HepG2 (cell line): ENCODE data around the gene NDUFAF3. TPM values are rescaled to one million over a fixed set of nuclear protein-coding genes. Genes with fewer than 3 reads are reported as not detected.

Experiments used
- BHLHE40 ChIP-seq: IDR thresholded peaks from 2 replicates; pipeline ENCODE4 v1.6.1; 2011; ENCODE audit warnings: low read length, improper control_type of control experiment
- HES4 ChIP-seq: sonication (generic); formaldehyde crosslinking; IDR thresholded peaks from 2 replicates; pipeline ENCODE4 v1.9.0; 2021; ENCODE audit warnings: mild to moderate bottlenecking, missing genetic modification reagents, borderline replicate concordance
- IRF2 ChIP-seq: IDR thresholded peaks from 2 replicates; pipeline ENCODE4 v1.6.1; 2018; ENCODE audit warnings: missing genetic modification reagents, missing compliant biosample characterization
- MIER3 ChIP-seq: IDR thresholded peaks from 2 replicates; pipeline ENCODE4 v1.6.1; 2016; ENCODE audit warnings: missing compliant biosample characterization, borderline replicate concordance
- PPARG ChIP-seq: conservative IDR thresholded peaks from 2 replicates; pipeline ENCODE4 v1.6.1; 2016; ENCODE audit warnings: missing biosample characterization, missing genetic modification reagents
- RFX1 ChIP-seq: fragments of 450-650 bp; IDR thresholded peaks from 2 replicates; pipeline ENCODE4 v1.6.1; 2017
- RFX3 ChIP-seq: IDR thresholded peaks from 2 replicates; pipeline ENCODE4 v1.6.1; 2016; ENCODE audit warnings: missing biosample characterization, missing genetic modification reagents
- SNRNP70 ChIP-seq: fragments of 200-400 bp; formaldehyde crosslinking; IDR thresholded peaks from 2 replicates; pipeline ENCODE4 v1.6.1; 2017; ENCODE audit warnings: mild to moderate bottlenecking, low read depth, low read length, moderate library complexity
- ZBTB42 ChIP-seq: sonication (generic); formaldehyde crosslinking; IDR thresholded peaks from 2 replicates; pipeline ENCODE4 v1.5.0; 2020; ENCODE audit warnings: mild to moderate bottlenecking, missing genetic modification reagents
- ZFP36 ChIP-seq: fragments of 150-350 bp; IDR thresholded peaks from 2 replicates; pipeline ENCODE4 v1.6.1; 2018; ENCODE audit warnings: borderline replicate concordance, low read length, low read depth; ENCODE audit not compliant: partially characterized antibody
- ZNF207 ChIP-seq: fragments of 450-650 bp; IDR thresholded peaks from 2 replicates; pipeline ENCODE4 v1.6.1; 2016; ENCODE audit warnings: antibody characterized with exemption, borderline replicate concordance
- ZNF235 ChIP-seq: sonication (generic); formaldehyde crosslinking; IDR thresholded peaks from 2 replicates; pipeline ENCODE4 v1.8.1; 2023; ENCODE audit warnings: mild to moderate bottlenecking, missing genetic modification reagents, borderline replicate concordance
- ZNF282 ChIP-seq: fragments of 450-650 bp; IDR thresholded peaks from 2 replicates; pipeline ENCODE4 v1.6.1; 2018; ENCODE audit not compliant: partially characterized antibody
- ZNF468 ChIP-seq: sonication (generic); formaldehyde crosslinking; IDR thresholded peaks from 2 replicates; pipeline ENCODE4 v1.8.0; 2022; ENCODE audit warnings: mild to moderate bottlenecking, moderate library complexity, missing genetic modification reagents
- ZNF678 ChIP-seq: sonication (generic); formaldehyde crosslinking; IDR thresholded peaks from 2 replicates; pipeline ENCODE4 v1.4.0; 2020; ENCODE audit warnings: mild to moderate bottlenecking, missing genetic modification reagents
- ZNF879 ChIP-seq: sonication (generic); formaldehyde crosslinking; IDR thresholded peaks from 2 replicates; pipeline ENCODE4 v1.8.1; 2023; ENCODE audit warnings: missing genetic modification reagents
- polyA plus RNA-seq, 8 experiments: library from polyadenylated mRNA; depleted of rRNA in 3 of 8; stranded (reverse) in 7 of 8; unstranded in 1 of 8; fragments of >200 nt; fragmentation: Illumina TruSeq in 4 of 8; extraction: Trizol in 4 of 8; gene quantifications; 2 replicates each; pipeline versions ENCODE4 v1.2.1 to v1.2.3, GENCODE V29; 2011 to 2016; ENCODE audit warnings: low read depth in 4 of 8, missing spikeins in 1 of 8, mixed read lengths in 1 of 8; ENCODE audit not compliant: insufficient read depth in 1 of 8
- total RNA-seq, 5 experiments: library from RNA; depleted of rRNA; stranded (reverse); fragments of >200 nt; fragmentation: Illumina TruSeq; extraction: Trizol; gene quantifications; 2 replicates each; pipeline ENCODE4 v1.2.3, GENCODE V29; 2016; ENCODE audit warnings: low read depth in 1 of 5
- TF ChIP-seq, protein P1 (sequence below): sonication (generic); formaldehyde crosslinking; IDR thresholded peaks from 2 replicates; pipeline ENCODE4 v1.4.0; 2020; ENCODE audit warnings: mild to moderate bottlenecking, missing genetic modification reagents
- TF ChIP-seq, protein P2 (sequence below): sonication (generic); formaldehyde crosslinking; IDR thresholded peaks from 2 replicates; pipeline ENCODE4 v1.9.0; 2021; ENCODE audit warnings: mild to moderate bottlenecking, missing genetic modification reagents
- TF ChIP-seq, protein P3 (sequence below): sonication (generic); formaldehyde crosslinking; IDR thresholded peaks from 2 replicates; pipeline ENCODE4 v1.4.0; 2020; ENCODE audit warnings: mild to moderate bottlenecking, missing genetic modification reagents

Gene NDUFAF3
- total and polyA plus RNA-seq, 2 of the 13 experiments (the other 11 are each of a cell fraction or from before 2014, with no cell fraction given): 39.0 to 50.0 TPM

DNA sequence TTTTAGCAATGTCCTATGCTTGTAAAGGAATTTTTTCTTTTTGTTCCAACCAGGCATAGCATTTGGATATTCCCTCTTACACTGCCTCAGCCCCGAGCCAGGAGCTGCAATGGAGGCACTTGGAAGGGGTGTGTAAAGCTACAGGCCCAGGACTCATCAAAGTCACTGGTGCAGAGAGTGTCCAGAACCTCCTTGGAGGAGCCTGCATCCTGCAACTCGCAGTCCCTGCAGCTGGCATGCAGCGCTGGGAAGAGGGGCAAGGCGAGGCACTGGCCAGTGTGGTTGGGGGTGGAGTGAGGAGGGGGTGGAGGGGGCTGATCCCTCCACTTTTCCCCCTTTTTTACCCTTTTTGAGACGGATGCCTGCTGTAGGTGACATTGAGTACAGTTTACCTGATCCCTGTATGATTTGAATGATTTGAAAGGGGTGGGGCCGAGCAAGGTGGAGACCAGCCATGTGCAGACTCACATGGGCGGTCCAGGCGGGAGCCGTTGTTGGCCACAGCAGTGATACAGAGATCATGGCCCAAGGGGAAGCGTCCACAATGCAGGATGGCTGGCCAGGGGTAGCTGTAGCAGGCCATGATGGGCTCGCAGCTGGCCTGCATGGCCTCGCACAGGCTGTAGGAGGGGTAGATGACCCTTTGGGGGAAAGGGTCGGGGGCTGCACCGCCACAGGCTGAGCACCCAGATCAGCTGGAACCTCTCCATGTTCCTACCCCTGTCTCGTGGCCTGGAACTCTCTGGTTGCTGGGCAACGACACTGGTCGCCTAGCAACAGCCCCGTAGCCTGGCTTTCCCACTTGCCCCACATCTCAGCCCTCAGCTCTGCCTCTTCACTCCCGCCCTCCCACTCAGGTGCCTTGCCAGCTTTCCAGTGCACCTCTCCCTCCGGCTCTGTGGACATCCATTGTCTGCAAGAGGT, 23.9 kb upstream of the NDUFAF3 start (continued):
- TF ChIP-seq, protein P1, sequence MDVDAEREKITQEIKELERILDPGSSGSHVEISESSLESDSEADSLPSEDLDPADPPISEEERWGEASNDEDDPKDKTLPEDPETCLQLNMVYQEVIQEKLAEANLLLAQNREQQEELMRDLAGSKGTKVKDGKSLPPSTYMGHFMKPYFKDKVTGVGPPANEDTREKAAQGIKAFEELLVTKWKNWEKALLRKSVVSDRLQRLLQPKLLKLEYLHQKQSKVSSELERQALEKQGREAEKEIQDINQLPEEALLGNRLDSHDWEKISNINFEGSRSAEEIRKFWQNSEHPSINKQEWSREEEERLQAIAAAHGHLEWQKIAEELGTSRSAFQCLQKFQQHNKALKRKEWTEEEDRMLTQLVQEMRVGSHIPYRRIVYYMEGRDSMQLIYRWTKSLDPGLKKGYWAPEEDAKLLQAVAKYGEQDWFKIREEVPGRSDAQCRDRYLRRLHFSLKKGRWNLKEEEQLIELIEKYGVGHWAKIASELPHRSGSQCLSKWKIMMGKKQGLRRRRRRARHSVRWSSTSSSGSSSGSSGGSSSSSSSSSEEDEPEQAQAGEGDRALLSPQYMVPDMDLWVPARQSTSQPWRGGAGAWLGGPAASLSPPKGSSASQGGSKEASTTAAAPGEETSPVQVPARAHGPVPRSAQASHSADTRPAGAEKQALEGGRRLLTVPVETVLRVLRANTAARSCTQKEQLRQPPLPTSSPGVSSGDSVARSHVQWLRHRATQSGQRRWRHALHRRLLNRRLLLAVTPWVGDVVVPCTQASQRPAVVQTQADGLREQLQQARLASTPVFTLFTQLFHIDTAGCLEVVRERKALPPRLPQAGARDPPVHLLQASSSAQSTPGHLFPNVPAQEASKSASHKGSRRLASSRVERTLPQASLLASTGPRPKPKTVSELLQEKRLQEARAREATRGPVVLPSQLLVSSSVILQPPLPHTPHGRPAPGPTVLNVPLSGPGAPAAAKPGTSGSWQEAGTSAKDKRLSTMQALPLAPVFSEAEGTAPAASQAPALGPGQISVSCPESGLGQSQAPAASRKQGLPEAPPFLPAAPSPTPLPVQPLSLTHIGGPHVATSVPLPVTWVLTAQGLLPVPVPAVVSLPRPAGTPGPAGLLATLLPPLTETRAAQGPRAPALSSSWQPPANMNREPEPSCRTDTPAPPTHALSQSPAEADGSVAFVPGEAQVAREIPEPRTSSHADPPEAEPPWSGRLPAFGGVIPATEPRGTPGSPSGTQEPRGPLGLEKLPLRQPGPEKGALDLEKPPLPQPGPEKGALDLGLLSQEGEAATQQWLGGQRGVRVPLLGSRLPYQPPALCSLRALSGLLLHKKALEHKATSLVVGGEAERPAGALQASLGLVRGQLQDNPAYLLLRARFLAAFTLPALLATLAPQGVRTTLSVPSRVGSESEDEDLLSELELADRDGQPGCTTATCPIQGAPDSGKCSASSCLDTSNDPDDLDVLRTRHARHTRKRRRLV (CRISPR knock-in tag): no peak
- TF ChIP-seq ZNF879 (CRISPR knock-in tag) (no peak), RFX3 (CRISPR knock-in tag) (peak; percentile 63), RFX1 (peak; percentile 71; the same call in 1 of the 2 replicates), IRF2 (CRISPR knock-in tag) (no peak), MIER3 (CRISPR knock-in tag) (no peak), ZNF678 (CRISPR knock-in tag) (no peak), ZNF235 (CRISPR knock-in tag) (0 out of 2 replicates have a peak, but pooled peaks have one; percentile 32), BHLHE40 (no peak), ZFP36 (no peak), ZNF282 (no peak), ZBTB42 (CRISPR knock-in tag) (no peak), SNRNP70 (no peak), ZNF207 (no peak), ZNF468 (CRISPR knock-in tag) (no peak), HES4 (CRISPR knock-in tag) (no peak), PPARG (CRISPR knock-in tag) (no peak)
- TF ChIP-seq, protein P2, sequence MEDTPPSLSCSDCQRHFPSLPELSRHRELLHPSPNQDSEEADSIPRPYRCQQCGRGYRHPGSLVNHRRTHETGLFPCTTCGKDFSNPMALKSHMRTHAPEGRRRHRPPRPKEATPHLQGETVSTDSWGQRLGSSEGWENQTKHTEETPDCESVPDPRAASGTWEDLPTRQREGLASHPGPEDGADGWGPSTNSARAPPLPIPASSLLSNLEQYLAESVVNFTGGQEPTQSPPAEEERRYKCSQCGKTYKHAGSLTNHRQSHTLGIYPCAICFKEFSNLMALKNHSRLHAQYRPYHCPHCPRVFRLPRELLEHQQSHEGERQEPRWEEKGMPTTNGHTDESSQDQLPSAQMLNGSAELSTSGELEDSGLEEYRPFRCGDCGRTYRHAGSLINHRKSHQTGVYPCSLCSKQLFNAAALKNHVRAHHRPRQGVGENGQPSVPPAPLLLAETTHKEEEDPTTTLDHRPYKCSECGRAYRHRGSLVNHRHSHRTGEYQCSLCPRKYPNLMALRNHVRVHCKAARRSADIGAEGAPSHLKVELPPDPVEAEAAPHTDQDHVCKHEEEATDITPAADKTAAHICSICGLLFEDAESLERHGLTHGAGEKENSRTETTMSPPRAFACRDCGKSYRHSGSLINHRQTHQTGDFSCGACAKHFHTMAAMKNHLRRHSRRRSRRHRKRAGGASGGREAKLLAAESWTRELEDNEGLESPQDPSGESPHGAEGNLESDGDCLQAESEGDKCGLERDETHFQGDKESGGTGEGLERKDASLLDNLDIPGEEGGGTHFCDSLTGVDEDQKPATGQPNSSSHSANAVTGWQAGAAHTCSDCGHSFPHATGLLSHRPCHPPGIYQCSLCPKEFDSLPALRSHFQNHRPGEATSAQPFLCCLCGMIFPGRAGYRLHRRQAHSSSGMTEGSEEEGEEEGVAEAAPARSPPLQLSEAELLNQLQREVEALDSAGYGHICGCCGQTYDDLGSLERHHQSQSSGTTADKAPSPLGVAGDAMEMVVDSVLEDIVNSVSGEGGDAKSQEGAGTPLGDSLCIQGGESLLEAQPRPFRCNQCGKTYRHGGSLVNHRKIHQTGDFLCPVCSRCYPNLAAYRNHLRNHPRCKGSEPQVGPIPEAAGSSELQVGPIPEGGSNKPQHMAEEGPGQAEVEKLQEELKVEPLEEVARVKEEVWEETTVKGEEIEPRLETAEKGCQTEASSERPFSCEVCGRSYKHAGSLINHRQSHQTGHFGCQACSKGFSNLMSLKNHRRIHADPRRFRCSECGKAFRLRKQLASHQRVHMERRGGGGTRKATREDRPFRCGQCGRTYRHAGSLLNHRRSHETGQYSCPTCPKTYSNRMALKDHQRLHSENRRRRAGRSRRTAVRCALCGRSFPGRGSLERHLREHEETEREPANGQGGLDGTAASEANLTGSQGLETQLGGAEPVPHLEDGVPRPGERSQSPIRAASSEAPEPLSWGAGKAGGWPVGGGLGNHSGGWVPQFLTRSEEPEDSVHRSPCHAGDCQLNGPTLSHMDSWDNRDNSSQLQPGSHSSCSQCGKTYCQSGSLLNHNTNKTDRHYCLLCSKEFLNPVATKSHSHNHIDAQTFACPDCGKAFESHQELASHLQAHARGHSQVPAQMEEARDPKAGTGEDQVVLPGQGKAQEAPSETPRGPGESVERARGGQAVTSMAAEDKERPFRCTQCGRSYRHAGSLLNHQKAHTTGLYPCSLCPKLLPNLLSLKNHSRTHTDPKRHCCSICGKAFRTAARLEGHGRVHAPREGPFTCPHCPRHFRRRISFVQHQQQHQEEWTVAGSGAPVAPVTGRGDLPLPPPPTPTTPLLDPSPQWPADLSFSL (CRISPR knock-in tag): no peak
- TF ChIP-seq, protein P3, sequence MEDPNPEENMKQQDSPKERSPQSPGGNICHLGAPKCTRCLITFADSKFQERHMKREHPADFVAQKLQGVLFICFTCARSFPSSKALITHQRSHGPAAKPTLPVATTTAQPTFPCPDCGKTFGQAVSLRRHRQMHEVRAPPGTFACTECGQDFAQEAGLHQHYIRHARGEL (CRISPR knock-in tag): no peak
